ENCODE measurements around the gene WDR37.

Gene WDR37

GRCh38 chr10:1173091-1173490 lies 116.9 kb downstream of the WDR37 start:
- no peak overlapping the region for H3K4me3 ChIP-seq (replicated peaks in 1 of 2; ENCODE audit: low read depth in 2 of 2, low read length in 2 of 2)
- no peak for TF ChIP-seq CTCF (IDR thresholded peaks at IDR 0.05; ENCODE audit: low read depth, low read length)
- no peak for DNase-seq (ENCODE audit: low read depth in 2 of 2)

- DNase-seq (ENCODE audit: low read depth in 2 of 2) = no peak
- no peak for TF ChIP-seq CTCF (IDR thresholded peaks at IDR 0.05; ENCODE audit: low read depth, low read length)
- H3K4me3 ChIP-seq (replicated peaks in 1 of 2; ENCODE audit: low read depth in 2 of 2, low read length in 2 of 2) = no peak overlapping the region
Measured at GRCh38 chr10:1174022-1174421, 117.8 kb downstream of the WDR37 start.

- TF ChIP-seq CTCF (IDR thresholded peaks at IDR 0.05; ENCODE audit: low read depth, low read length) = no peak
- no peak overlapping the region for H3K4me3 ChIP-seq (replicated peaks in 1 of 2; ENCODE audit: low read depth in 2 of 2, low read length in 2 of 2)
- no peak for DNase-seq (ENCODE audit: low read depth in 2 of 2)
Measured at GRCh38 chr10:1175956-1176565, 119.9 kb downstream of the WDR37 start.

- DNase-seq (ENCODE audit: low read depth in 2 of 2) = no peak
Measured at GRCh38 chr10:1177936-1178335, 121.8 kb downstream of the WDR37 start.

GRCh38 chr10:1178506-1178905 lies 122.3 kb downstream of the WDR37 start:
- no peak for TF ChIP-seq CTCF (IDR thresholded peaks at IDR 0.05; ENCODE audit: low read depth, low read length)
- no peak for DNase-seq (ENCODE audit: low read depth in 2 of 2)

More at GRCh38 chr10:1177936-1178335, 121.8 kb downstream of the WDR37 start:
- TF ChIP-seq CTCF (IDR thresholded peaks at IDR 0.05; ENCODE audit: low read depth, low read length) = no peak
- no peak overlapping the region for H3K4me3 ChIP-seq (replicated peaks in 1 of 2; ENCODE audit: low read depth in 2 of 2, low read length in 2 of 2)

GRCh38 chr10:1179346-1180070 lies 123.3 kb downstream of the WDR37 start:
- DNase-seq (ENCODE audit: low read depth in 2 of 2) = no peak
- no peak overlapping the region for H3K4me3 ChIP-seq (replicated peaks in 1 of 2; ENCODE audit: low read depth in 2 of 2, low read length in 2 of 2)
- TF ChIP-seq CTCF (IDR thresholded peaks at IDR 0.05; ENCODE audit: low read depth, low read length) = no peak

More at GRCh38 chr10:1178506-1178905, 122.3 kb downstream of the WDR37 start:
- H3K4me3 ChIP-seq (replicated peaks in 1 of 2; ENCODE audit: low read depth in 2 of 2, low read length in 2 of 2) = no peak overlapping the region
